ENCODE data around the gene ABI3BP.

GRCh38 chr3:100880072-100880471, 113.1 kb downstream of the ABI3BP start:
- TF ChIP-seq CTCF (IDR thresholded peaks at IDR 0.05) (no peak), POLR2A (IDR thresholded peaks at IDR 0.05) (no peak)
